Glutamatergic neuron (in vitro differentiated cells): ENCODE results near the gene GLUD1. TPM values are rescaled to one million over a fixed set of nuclear protein-coding genes. Genes with fewer than 3 reads are reported as not detected.

Experiments
- DNase-seq: peaks from one replicate; pipeline ENCODE4 v3.0.0; 2022
- H3K27ac Mint-ChIP-seq: one replicate; pipeline ENCODE4 v1.8.0; 2020; ENCODE audit warnings: mild to moderate bottlenecking, mixed read lengths, inconsistent platforms; ENCODE audit not compliant: unreplicated experiment
- H3K27me3 Mint-ChIP-seq: one replicate; pipeline ENCODE4 v1.8.0; 2020; ENCODE audit warnings: mild to moderate bottlenecking, moderate library complexity, mixed read lengths, inconsistent platforms; ENCODE audit not compliant: unreplicated experiment
- H3K36me3 Mint-ChIP-seq: one replicate; pipeline ENCODE4 v1.8.0; 2020; ENCODE audit warnings: mild to moderate bottlenecking, mixed read lengths, inconsistent platforms; ENCODE audit not compliant: unreplicated experiment
- H3K4me1 Mint-ChIP-seq: one replicate; pipeline ENCODE4 v1.8.0; 2020; ENCODE audit warnings: mild to moderate bottlenecking, low read depth, mixed read lengths, inconsistent platforms; ENCODE audit not compliant: unreplicated experiment
- H3K4me3 Mint-ChIP-seq: one replicate; pipeline ENCODE4 v1.8.0; 2020; ENCODE audit warnings: mild to moderate bottlenecking, mixed read lengths, inconsistent platforms; ENCODE audit not compliant: unreplicated experiment
- H3K9me3 Mint-ChIP-seq: one replicate; pipeline ENCODE4 v1.8.0; 2020; ENCODE audit warnings: mild to moderate bottlenecking, moderate library complexity, mixed read lengths, inconsistent platforms; ENCODE audit not compliant: unreplicated experiment
- total RNA-seq: library from RNA; stranded (reverse); fragmentation: NEBNext Ultra II Directional; extraction: Animal tissue kit (Norgen Biotek cat#: 25700); gene quantifications from one replicate; pipeline ENCODE4 v1.2.1, GENCODE V29; 2021; ENCODE audit not compliant: unreplicated experiment
- TF ChIP-seq, protein P1 (sequence below): fragments of 200-600 bp; sonication (generic); IDR thresholded peaks from one replicate; pipeline ENCODE4 v1.5.0; 2021; ENCODE audit not compliant: partially characterized antibody, unreplicated experiment

Gene GLUD1
- total RNA-seq, 1 donor from 2014 or later: 73.1 TPM

DNA sequence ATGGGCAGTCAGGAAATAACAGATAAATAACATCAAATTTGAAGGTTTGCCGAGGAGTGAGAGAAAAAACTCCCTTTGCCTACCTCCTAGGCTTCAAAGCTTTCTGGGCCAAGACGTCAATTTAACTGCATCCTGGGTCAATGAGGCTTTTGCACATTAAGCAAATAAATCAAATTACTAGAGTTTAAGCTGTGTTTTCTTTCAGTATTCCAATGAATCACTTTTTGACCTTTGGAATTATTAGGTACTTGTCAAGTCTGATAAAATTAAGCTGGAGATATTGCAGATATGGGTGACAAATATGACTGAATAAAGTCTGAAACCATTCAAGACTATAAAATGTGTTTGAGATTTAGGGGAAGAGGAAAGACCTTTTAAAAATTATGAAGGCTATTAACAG lies 22.2 kb downstream of the GLUD1 start:
- TF ChIP-seq, protein P1, sequence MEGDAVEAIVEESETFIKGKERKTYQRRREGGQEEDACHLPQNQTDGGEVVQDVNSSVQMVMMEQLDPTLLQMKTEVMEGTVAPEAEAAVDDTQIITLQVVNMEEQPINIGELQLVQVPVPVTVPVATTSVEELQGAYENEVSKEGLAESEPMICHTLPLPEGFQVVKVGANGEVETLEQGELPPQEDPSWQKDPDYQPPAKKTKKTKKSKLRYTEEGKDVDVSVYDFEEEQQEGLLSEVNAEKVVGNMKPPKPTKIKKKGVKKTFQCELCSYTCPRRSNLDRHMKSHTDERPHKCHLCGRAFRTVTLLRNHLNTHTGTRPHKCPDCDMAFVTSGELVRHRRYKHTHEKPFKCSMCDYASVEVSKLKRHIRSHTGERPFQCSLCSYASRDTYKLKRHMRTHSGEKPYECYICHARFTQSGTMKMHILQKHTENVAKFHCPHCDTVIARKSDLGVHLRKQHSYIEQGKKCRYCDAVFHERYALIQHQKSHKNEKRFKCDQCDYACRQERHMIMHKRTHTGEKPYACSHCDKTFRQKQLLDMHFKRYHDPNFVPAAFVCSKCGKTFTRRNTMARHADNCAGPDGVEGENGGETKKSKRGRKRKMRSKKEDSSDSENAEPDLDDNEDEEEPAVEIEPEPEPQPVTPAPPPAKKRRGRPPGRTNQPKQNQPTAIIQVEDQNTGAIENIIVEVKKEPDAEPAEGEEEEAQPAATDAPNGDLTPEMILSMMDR: no peak
- Mint-ChIP-seq H3K36me3 (peaks cover 3% of the 10 kb centered on the region), H3K4me1 (no peaks in the 10 kb centered on the region), H3K27me3 (no peaks in the 10 kb centered on the region), H3K4me3 (no peak overlapping the region), H3K27ac (no peak overlapping the region), H3K9me3 (no peaks in the 10 kb centered on the region)
- no peak for DNase-seq

DNA sequence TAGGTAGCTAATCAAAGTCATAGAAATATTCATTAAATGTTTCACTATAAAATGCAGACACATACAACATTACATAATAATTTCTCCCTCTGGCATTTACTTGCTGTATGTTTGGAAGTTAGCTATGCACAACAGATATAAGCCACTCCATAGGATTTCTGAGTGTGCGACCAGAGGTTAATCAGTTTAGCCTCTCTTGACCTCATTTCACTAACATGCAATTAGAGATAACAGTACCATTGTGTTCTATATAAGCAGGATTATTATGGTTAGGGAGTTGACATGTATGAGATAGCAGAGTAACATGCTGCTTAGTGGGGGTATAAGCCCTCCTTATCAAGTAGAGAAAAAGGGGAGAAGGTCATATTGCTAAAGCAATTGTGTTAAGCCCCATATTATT lies 26.4 kb downstream of the GLUD1 start:
- TF ChIP-seq, protein P1: no peak
- H3K27me3 Mint-ChIP-seq: peaks cover 3% of the 10 kb centered on the region
- H3K4me3 Mint-ChIP-seq: no peak overlapping the region
- peaks cover 12% of the 10 kb centered on the region for H3K36me3 Mint-ChIP-seq
- no peak for DNase-seq
- H3K27ac Mint-ChIP-seq: no peak overlapping the region
- no peaks in the 10 kb centered on the region for H3K9me3 Mint-ChIP-seq
- no peaks in the 10 kb centered on the region for H3K4me1 Mint-ChIP-seq

DNA sequence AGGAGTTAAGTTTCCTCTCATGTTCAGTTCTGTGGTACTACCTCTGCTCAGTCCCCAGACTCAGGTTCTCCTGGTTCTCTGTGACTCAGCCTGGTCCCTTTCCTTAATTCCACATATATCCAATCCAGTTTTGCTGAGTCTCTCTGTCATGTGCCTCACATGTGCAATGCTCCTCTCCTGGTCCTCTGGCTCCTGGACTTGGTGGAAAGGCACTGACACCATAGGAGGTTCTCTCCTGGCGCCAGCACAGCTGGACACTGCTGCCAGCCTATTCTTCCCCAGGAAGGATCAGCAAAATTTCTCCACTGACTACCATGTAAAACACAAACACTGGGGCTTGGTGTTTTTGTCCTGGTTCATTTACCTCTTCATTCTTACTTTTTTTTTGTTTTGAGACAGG lies 27.8 kb downstream of the GLUD1 start:
- no peak overlapping the region for H3K4me3 Mint-ChIP-seq
- H3K27ac Mint-ChIP-seq: no peak overlapping the region
- TF ChIP-seq, protein P1: no peak
- peaks cover 12% of the 10 kb centered on the region for H3K36me3 Mint-ChIP-seq
- DNase-seq: no peak
- peaks cover 3% of the 10 kb centered on the region for H3K27me3 Mint-ChIP-seq
- H3K4me1 Mint-ChIP-seq: no peaks in the 10 kb centered on the region
- no peaks in the 10 kb centered on the region for H3K9me3 Mint-ChIP-seq

DNA sequence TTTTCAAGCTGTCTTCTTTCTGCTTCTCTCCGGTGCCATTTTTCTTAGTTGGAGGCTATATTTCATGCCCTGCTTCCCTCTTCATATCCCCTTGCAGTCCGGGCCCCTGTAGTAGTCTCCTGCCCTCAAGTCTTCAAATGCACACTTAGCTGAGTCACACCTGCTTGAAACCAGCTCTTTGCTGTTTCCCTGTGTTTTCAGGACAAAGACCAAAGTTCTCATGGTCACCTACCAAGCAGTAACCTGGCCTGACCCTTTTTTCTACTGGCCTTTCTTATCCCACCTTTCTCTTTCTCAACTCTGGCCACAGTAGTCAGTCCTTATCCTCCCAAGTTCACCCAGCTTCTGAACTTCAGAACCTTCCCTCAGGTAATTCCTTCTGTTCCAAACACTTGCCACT lies 28.5 kb downstream of the GLUD1 start:
- Mint-ChIP-seq H3K4me3 (no peak overlapping the region), H3K27ac (no peak overlapping the region)

DNA sequence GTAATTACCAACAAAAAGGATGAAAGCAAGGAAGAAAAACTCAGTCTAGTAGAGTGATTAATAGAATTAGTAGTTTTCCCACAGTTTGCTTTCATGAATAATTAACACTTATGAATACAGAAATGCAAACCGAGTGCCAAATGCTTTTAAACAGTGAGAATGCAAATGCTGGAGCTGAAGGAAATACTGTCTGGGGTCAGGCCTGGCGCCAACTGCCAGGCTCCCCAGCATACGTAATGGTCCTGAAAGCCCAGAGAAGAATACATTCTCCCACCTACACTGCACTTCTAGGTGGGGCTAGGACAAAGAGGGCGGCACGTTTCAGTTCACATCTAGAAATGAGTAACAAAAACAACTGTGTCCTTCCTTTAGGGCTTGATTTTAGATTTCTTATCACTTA lies 30.0 kb downstream of the GLUD1 start:
- H3K4me1 Mint-ChIP-seq: no peaks in the 10 kb centered on the region
- H3K9me3 Mint-ChIP-seq: no peaks in the 10 kb centered on the region
- H3K36me3 Mint-ChIP-seq: peaks cover 12% of the 10 kb centered on the region
- TF ChIP-seq, protein P1: no peak
- peaks cover 3% of the 10 kb centered on the region for H3K27me3 Mint-ChIP-seq
- no peak overlapping the region for H3K27ac Mint-ChIP-seq
- no peak for DNase-seq
- H3K4me3 Mint-ChIP-seq: no peak overlapping the region

More for the DNA sequence above, 28.5 kb downstream of the GLUD1 start:
- Mint-ChIP-seq H3K36me3 (peaks cover 12% of the 10 kb centered on the region), H3K4me1 (no peaks in the 10 kb centered on the region), H3K27me3 (peaks cover 3% of the 10 kb centered on the region), H3K9me3 (no peaks in the 10 kb centered on the region)
- no peak for DNase-seq
- TF ChIP-seq, protein P1: no peak
